ENCODE measurements around the gene RNU1-4.
"Not testable (repeated sequence)": the region's sequence is repeated elsewhere in the genome, so short reads cannot be mapped to it uniquely, and the experiment has no call there.

DNA sequence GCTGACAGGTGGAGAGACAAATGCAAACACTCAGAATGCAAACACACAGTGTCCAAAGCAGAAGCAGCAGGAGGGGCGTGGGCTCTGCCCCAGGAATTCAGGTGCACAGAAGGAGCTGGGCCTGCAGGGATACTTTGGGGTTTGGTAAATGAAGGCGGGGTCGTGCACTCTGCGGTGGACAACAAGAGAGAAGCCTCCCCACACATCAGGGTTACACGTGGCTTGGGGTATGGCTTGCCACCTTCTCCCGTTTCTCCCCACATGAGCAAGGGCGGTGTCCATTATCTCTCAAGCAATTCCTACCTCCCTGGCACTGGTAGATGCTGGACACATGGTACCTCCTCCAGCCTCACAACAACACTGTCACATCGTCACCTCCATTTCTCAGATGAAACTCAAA, 35.0 kb downstream of the RNU1-4 start:
- TF ChIP-seq, protein P1, sequence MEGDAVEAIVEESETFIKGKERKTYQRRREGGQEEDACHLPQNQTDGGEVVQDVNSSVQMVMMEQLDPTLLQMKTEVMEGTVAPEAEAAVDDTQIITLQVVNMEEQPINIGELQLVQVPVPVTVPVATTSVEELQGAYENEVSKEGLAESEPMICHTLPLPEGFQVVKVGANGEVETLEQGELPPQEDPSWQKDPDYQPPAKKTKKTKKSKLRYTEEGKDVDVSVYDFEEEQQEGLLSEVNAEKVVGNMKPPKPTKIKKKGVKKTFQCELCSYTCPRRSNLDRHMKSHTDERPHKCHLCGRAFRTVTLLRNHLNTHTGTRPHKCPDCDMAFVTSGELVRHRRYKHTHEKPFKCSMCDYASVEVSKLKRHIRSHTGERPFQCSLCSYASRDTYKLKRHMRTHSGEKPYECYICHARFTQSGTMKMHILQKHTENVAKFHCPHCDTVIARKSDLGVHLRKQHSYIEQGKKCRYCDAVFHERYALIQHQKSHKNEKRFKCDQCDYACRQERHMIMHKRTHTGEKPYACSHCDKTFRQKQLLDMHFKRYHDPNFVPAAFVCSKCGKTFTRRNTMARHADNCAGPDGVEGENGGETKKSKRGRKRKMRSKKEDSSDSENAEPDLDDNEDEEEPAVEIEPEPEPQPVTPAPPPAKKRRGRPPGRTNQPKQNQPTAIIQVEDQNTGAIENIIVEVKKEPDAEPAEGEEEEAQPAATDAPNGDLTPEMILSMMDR (IDR thresholded peaks at IDR 0.05) = not testable (repeated sequence)
- not testable (repeated sequence) for TF ChIP-seq POLR2A (IDR thresholded peaks at IDR 0.05)
